OCI-LY7 (cell line): ENCODE results near the gene NEB. TPM values are rescaled to one million over a fixed set of nuclear protein-coding genes. Genes with fewer than 3 reads are reported as not detected.

ENCODE experiments used
- BruUV-seq: library from RNA; stranded (reverse); fragments of 400-500 nt; replicated peaks from 2 replicates; lab custom pipeline; 2021; lab: Mats Ljungman, UMichigan
- CTCF ChIA-PET: fragments of 300-600 bp; sonication (Branson Sonifier 250); formaldehyde crosslinking; loops from one replicate; lab custom pipeline; 2022; ENCODE audit warnings: antibody characterized with exemption; ENCODE audit not compliant: unreplicated experiment; lab: Charles Lee
- POLR2A ChIA-PET: fragments of 300-600 bp; sonication (Branson Sonifier 250); formaldehyde crosslinking; loops from one replicate; lab custom pipeline; 2022; ENCODE audit warnings: antibody characterized with exemption; lab: Charles Lee
- DNase-seq: peaks from one replicate; pipeline ENCODE4 v3.0.0-alpha.2; 2015; ENCODE audit warnings: low spot score
- H2AFZ ChIP-seq: fragments of 200-600 bp; sonication (generic), shearing (Covaris generic); 2 replicates; pipeline ENCODE4 v1.6.1; 2014; ENCODE audit warnings: mild to moderate bottlenecking, antibody characterized with exemption, low read length, moderate library complexity
- H3K27ac ChIP-seq: fragments of 200-600 bp; sonication (generic); 2 replicates; pipeline ENCODE4 v1.5.1; 2014; ENCODE audit warnings: mixed run types, low read depth, mild to moderate bottlenecking, moderate library complexity, low read length, inconsistent platforms; ENCODE audit not compliant: poor library complexity, severe bottlenecking
- H3K36me3 ChIP-seq: fragments of 200-600 bp; sonication (generic); 2 replicates; pipeline ENCODE4 v1.6.1; 2014; ENCODE audit warnings: mild to moderate bottlenecking, antibody characterized with exemption, low read length, moderate library complexity, mixed read lengths; ENCODE audit not compliant: insufficient read depth
- H3K4me1 ChIP-seq: fragments of 200-600 bp; sonication (generic); 2 replicates; pipeline ENCODE4 v1.5.1; 2014; ENCODE audit warnings: mild to moderate bottlenecking, low read length; ENCODE audit not compliant: insufficient read depth, poor library complexity, severe bottlenecking
- H3K4me2 ChIP-seq: fragments of 200-600 bp; sonication (generic); 2 replicates; pipeline ENCODE4 v1.6.1; 2014; ENCODE audit warnings: mild to moderate bottlenecking, low read length
- H3K4me3 ChIP-seq: fragments of 200-600 bp; sonication (generic); 2 replicates; pipeline ENCODE4 v1.5.1; 2014; ENCODE audit warnings: mild to moderate bottlenecking, low read depth, low read length; ENCODE audit not compliant: poor library complexity, severe bottlenecking
- H3K79me2 ChIP-seq: fragments of 200-600 bp; sonication (generic); 2 replicates; pipeline ENCODE4 v1.6.1; 2016; ENCODE audit warnings: low read depth, mild to moderate bottlenecking, low read length, moderate library complexity, mixed read lengths; ENCODE audit not compliant: insufficient read depth
- H3K9me2 ChIP-seq: fragments of 200-600 bp; sonication (generic); 2 replicates; pipeline ENCODE4 v1.6.1; 2016; ENCODE audit warnings: mild to moderate bottlenecking, low read length, mixed read lengths; ENCODE audit not compliant: insufficient read depth
- H3K9me3 ChIP-seq: fragments of 200-600 bp; sonication (generic); 2 replicates; pipeline ENCODE4 v1.6.1; 2014; ENCODE audit warnings: mild to moderate bottlenecking, mixed run types, low read length, mixed read lengths
- H4K20me1 ChIP-seq: fragments of 200-600 bp; sonication (generic); 2 replicates; pipeline ENCODE4 v1.6.1; 2014; ENCODE audit warnings: mild to moderate bottlenecking, antibody characterized with exemption, low read length, moderate library complexity, mixed read lengths; ENCODE audit not compliant: insufficient read depth
- CTCF ChIP-seq: fragments of 200-600 bp; sonication (generic); conservative IDR thresholded peaks from 2 replicates; pipeline ENCODE4 v1.5.1; 2014; ENCODE audit warnings: mild to moderate bottlenecking, antibody characterized with exemption, low read length, moderate library complexity, mixed read lengths
- EZH2phosphoT487 ChIP-seq: fragments of 200-600 bp; sonication (generic); IDR thresholded peaks from 2 replicates; pipeline ENCODE4 v1.6.1; 2018; ENCODE audit warnings: low read depth, borderline replicate concordance, mild to moderate bottlenecking, mixed run types, antibody characterized with exemption, low read length, moderate library complexity, mixed read lengths
- intact Hi-C: fragments of 100-400 bp; cut with micrococcal nuclease; formaldehyde crosslinking; loops from one replicate; pipeline ENCODE4 v1.10.0; 2022; ENCODE audit not compliant: unreplicated experiment
- total RNA-seq, 2 experiments: library from RNA; depleted of rRNA in 1 of 2; stranded (reverse); fragments of >200 nt in 1 of 2; shearing (Covaris generic) in 1 of 2; gene quantifications; 2 replicates each; pipeline ENCODE4 v1.2.3, GENCODE V29; 2014 to 2022

NEB gene
- total RNA-seq, 2 experiments from 2014 or later = 0.04 to 0.38 TPM

DNA sequence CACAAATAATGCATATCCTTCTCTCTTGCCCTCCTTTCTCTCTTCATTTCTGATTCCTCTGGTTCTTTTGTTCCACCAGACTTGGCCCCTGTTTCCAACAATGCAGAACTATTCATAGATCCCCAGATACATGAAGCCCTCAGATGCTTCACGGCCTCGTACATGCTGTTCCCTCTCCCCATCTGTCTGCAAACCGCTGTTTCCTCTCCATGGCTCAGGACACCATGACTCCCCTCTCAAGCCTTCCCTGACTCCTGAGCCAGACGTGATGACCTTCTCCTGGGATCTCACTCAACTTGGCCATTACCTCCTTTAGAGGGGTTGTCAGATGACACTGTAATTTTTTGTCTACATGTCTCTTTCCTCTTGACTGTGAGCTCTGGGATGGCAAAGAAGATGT, 15.5 kb downstream of the NEB start:
- no peak overlapping the region for H3K4me2 ChIP-seq
- H4K20me1 ChIP-seq = no peaks in the 10 kb centered on the region
- BruUV-seq = no TSS peak
- no peaks in the 10 kb centered on the region for H3K9me2 ChIP-seq
- no peak overlapping the region for H3K4me3 ChIP-seq
- intact Hi-C loops = no loop called here
- TF ChIP-seq EZH2phosphoT487 (no peak), CTCF (no peak)
- ChIA-PET POLR2A (interaction anchor here (0.6 kb wide), 1 partner anchor 527 kb away, joined by 3 read pairs; no protein-coding TSS in a partner anchor), CTCF (no interaction called here)
- no peaks in the 10 kb centered on the region for H3K4me1 ChIP-seq
- H3K27ac ChIP-seq = no peak overlapping the region
- no peak overlapping the region for H2AFZ ChIP-seq
- no peaks in the 10 kb centered on the region for H3K36me3 ChIP-seq
- H3K79me2 ChIP-seq = no peaks in the 10 kb centered on the region
- no peaks in the 10 kb centered on the region for H3K9me3 ChIP-seq
- no peak for DNase-seq

- DNase-seq = no peak
- H3K27ac ChIP-seq = no peak overlapping the region
- intact Hi-C loops = no loop called here
- H3K9me3 ChIP-seq = no peaks in the 10 kb centered on the region
- H4K20me1 ChIP-seq = no peaks in the 10 kb centered on the region
- no peaks in the 10 kb centered on the region for H3K4me1 ChIP-seq
- H3K36me3 ChIP-seq = no peaks in the 10 kb centered on the region
- H3K4me3 ChIP-seq = no peak overlapping the region
- BruUV-seq = no TSS peak
- no peak for TF ChIP-seq EZH2phosphoT487
- no peak for TF ChIP-seq CTCF
- POLR2A ChIA-PET = interaction anchor here (0.6 kb wide), 1 partner anchor 527 kb away, joined by 3 read pairs; no protein-coding TSS in a partner anchor
- H3K79me2 ChIP-seq = no peaks in the 10 kb centered on the region
- CTCF ChIA-PET = no interaction called here
- no peaks in the 10 kb centered on the region for H3K9me2 ChIP-seq
- H2AFZ ChIP-seq = no peak overlapping the region
- H3K4me2 ChIP-seq = no peak overlapping the region
Measured at GRCh38 chr2:151718247-151718646, 16.0 kb downstream of the NEB start.

GRCh38 chr2:151716721-151717120, 17.6 kb downstream of the NEB start:
- H3K9me2 ChIP-seq = no peaks in the 10 kb centered on the region
- no peaks in the 10 kb centered on the region for H3K4me1 ChIP-seq
- H3K9me3 ChIP-seq = no peaks in the 10 kb centered on the region
- intact Hi-C loops = no loop called here
- no peaks in the 10 kb centered on the region for H3K36me3 ChIP-seq
- H2AFZ ChIP-seq = no peak overlapping the region
- no peak for DNase-seq
- H3K4me2 ChIP-seq = no peak overlapping the region
- CTCF ChIA-PET = no interaction called here
- no peak overlapping the region for H3K27ac ChIP-seq
- TF ChIP-seq EZH2phosphoT487 (no peak), CTCF (no peak)
- no peaks in the 10 kb centered on the region for H3K79me2 ChIP-seq
- POLR2A ChIA-PET = interaction anchor here (0.5 to 1.1 kb wide), 3 partner anchors 9 to 392 kb away, joined by 3 to 4 read pairs (median 4); no protein-coding TSS in a partner anchor
- H3K4me3 ChIP-seq = no peak overlapping the region
- no TSS peak for BruUV-seq
- no peaks in the 10 kb centered on the region for H4K20me1 ChIP-seq
